OCI-LY1 (cell line): ENCODE measurements around the gene DMWD.

Experiments used
- H2AFZ ChIP-seq: fragments of 200-600 bp; sonication (generic), shearing (Covaris generic); 2 replicates; pipeline ENCODE4 v1.6.0; 2014; ENCODE audit warnings: antibody characterized with exemption, mild to moderate bottlenecking, low read length
- H3F3A ChIP-seq: fragments of 200-600 bp; sonication (generic), shearing (Covaris generic); 2 replicates; pipeline ENCODE4 v1.6.0; 2014; ENCODE audit warnings: mild to moderate bottlenecking, antibody characterized with exemption, low read length, moderate library complexity; ENCODE audit not compliant: insufficient read depth
- H3K27ac ChIP-seq: fragments of 200-600 bp; sonication (generic); 2 replicates; pipeline ENCODE4 v1.5.1; 2014; ENCODE audit warnings: low read length, mixed run types, mild to moderate bottlenecking, low read depth; ENCODE audit not compliant: poor library complexity, severe bottlenecking
- H3K27me3 ChIP-seq: fragments of 200-600 bp; sonication (generic); 2 replicates; pipeline ENCODE4 v1.6.0; 2014; ENCODE audit warnings: antibody characterized with exemption, mild to moderate bottlenecking, low read length, moderate library complexity; ENCODE audit not compliant: insufficient read depth
- H3K36me3 ChIP-seq: fragments of 200-600 bp; sonication (generic); 2 replicates; pipeline ENCODE4 v1.6.1; 2014; ENCODE audit warnings: mild to moderate bottlenecking, antibody characterized with exemption, low read length, moderate library complexity, mixed read lengths; ENCODE audit not compliant: insufficient read depth
- H3K4me1 ChIP-seq: fragments of 200-600 bp; sonication (generic); 2 replicates; pipeline ENCODE4 v1.5.1; 2014; ENCODE audit warnings: mild to moderate bottlenecking, low read length, moderate library complexity; ENCODE audit not compliant: insufficient read depth, severe bottlenecking
- H3K4me2 ChIP-seq: fragments of 200-600 bp; sonication (generic), shearing (Covaris generic); 2 replicates; pipeline ENCODE4 v1.6.1; 2014; ENCODE audit warnings: low read length
- H3K4me3 ChIP-seq: fragments of 200-600 bp; sonication (generic); 2 replicates; pipeline ENCODE4 v1.5.1; 2014; ENCODE audit warnings: low read length, low read depth, mild to moderate bottlenecking, mixed read lengths; ENCODE audit not compliant: poor library complexity, severe bottlenecking
- H3K79me2 ChIP-seq: fragments of 200-600 bp; shearing (Covaris generic); 2 replicates; pipeline ENCODE4 v1.6.1; 2016; ENCODE audit warnings: mixed run types, low read length, mixed read lengths; ENCODE audit not compliant: insufficient read depth
- H3K9ac ChIP-seq: fragments of 200-600 bp; sonication (generic), shearing (Covaris generic); 2 replicates; pipeline ENCODE4 v1.6.1; 2014; ENCODE audit warnings: mild to moderate bottlenecking, low read length, mixed read lengths
- H3K9me2 ChIP-seq: fragments of 200-600 bp; sonication (generic), shearing (Covaris generic); 2 replicates; pipeline ENCODE4 v1.6.1; 2014; ENCODE audit warnings: low read depth, mild to moderate bottlenecking, low read length, mixed read lengths
- H3K9me3 ChIP-seq: fragments of 200-600 bp; shearing (Covaris generic); 2 replicates; pipeline ENCODE4 v1.6.1; 2014; ENCODE audit warnings: low read length, mixed read lengths
- H4K20me1 ChIP-seq: fragments of 200-600 bp; sonication (generic), shearing (Covaris generic); 2 replicates; pipeline ENCODE4 v1.6.0; 2016; ENCODE audit warnings: mild to moderate bottlenecking, low read length; ENCODE audit not compliant: insufficient read depth
- EZH2 ChIP-seq: fragments of 200-600 bp; sonication (generic), shearing (Covaris generic); IDR thresholded peaks from 2 replicates; pipeline ENCODE4 v1.8.0; 2017; ENCODE audit warnings: borderline replicate concordance, mixed run types, mild to moderate bottlenecking, antibody characterized with exemption, low read length, moderate library complexity, mixed read lengths
- TF ChIP-seq, protein P1 (sequence below): fragments of 200-600 bp; sonication (generic), shearing (Covaris generic); IDR thresholded peaks from 2 replicates; pipeline ENCODE4 v1.5.1; 2017; ENCODE audit warnings: mild to moderate bottlenecking, antibody characterized with exemption, low read length, moderate library complexity, mixed read lengths

The DMWD gene

DNA sequence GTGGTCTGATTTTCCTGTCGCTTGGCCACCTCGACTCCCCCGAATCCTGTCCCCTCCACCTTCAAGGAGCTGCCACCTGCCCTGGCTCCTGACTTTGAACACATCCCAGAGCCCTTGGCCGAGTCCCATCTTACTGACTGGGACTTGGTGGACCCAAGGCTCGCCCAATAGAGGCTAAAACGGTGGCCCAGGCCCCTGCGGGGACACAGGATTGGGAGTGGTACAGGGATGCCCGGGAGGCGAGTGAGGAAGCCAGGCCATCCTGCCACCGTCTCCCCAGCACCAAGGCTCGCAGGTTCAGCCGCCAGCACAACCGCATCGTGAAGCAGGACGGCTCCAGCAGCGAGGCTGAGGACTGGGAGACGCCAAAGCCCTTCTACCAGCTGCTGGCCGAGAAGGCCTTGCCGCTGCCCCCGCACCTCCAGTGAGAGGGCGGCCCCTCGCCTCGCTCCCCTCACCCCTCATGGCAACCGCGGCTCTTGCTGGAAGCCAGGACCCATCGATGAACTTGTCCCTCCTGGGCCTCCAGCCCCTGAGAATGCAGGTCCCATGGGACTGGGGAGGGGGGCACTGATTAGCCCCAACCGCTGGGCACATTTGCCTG, 28.9 kb downstream of the DMWD start:
- peaks cover 6% of the 10 kb centered on the region for H3K4me1 ChIP-seq
- H3K4me3 ChIP-seq = no peak overlapping the region
- no peaks in the 10 kb centered on the region for H4K20me1 ChIP-seq
- no peaks in the 10 kb centered on the region for H3K79me2 ChIP-seq
- no peak overlapping the region for H3K4me2 ChIP-seq
- no peak overlapping the region for H2AFZ ChIP-seq
- TF ChIP-seq, protein P1, sequence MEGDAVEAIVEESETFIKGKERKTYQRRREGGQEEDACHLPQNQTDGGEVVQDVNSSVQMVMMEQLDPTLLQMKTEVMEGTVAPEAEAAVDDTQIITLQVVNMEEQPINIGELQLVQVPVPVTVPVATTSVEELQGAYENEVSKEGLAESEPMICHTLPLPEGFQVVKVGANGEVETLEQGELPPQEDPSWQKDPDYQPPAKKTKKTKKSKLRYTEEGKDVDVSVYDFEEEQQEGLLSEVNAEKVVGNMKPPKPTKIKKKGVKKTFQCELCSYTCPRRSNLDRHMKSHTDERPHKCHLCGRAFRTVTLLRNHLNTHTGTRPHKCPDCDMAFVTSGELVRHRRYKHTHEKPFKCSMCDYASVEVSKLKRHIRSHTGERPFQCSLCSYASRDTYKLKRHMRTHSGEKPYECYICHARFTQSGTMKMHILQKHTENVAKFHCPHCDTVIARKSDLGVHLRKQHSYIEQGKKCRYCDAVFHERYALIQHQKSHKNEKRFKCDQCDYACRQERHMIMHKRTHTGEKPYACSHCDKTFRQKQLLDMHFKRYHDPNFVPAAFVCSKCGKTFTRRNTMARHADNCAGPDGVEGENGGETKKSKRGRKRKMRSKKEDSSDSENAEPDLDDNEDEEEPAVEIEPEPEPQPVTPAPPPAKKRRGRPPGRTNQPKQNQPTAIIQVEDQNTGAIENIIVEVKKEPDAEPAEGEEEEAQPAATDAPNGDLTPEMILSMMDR = no peak
- H3K27ac ChIP-seq = no peak overlapping the region
- H3K9me3 ChIP-seq = no peaks in the 10 kb centered on the region
- no peaks in the 10 kb centered on the region for H3K9me2 ChIP-seq
- H3K27me3 ChIP-seq = no peaks in the 10 kb centered on the region; the same call in 1 of the 2 replicates
- no peaks in the 10 kb centered on the region for H3F3A ChIP-seq
- H3K9ac ChIP-seq = no peak overlapping the region
- no peaks in the 10 kb centered on the region for H3K36me3 ChIP-seq

DNA sequence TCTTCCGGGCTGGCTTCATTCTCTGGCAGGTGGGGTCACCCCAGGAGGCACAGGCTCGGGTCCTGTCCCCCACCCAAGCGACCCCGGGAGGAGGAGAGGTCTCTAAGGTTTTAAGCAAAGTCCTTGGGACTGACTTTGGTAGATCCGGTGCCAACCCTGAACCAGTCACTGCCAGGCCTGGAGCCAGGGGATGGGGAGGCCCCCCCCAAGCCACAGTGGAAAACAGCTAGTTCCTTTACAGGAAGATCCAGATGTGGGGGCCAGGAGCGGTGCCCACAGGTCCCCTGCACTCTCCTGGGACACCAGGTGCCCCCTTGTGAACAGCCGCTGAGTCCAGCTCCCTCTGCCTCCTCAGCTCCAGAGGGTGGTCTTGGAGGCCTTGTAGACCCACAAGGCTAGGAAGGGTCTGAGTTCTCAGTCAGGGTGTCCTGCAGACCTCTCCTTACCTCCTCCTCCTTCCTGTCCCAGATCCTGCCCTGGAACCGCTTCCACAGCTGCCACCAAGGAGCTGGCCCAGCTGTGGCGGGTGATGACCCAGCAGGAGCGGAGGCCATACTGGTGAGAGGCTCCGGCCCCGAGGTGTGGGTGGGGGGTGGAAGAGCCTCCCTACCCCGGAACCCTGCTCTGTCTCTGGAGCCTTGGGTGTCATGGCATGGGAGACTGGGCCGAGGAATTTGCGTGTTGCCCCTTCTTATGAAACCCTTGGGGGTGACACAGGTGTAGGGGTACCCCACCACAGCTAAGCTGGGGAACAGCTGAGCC, 29.6 kb downstream of the DMWD start:
- H3K79me2 ChIP-seq = no peaks in the 10 kb centered on the region
- no peak overlapping the region for H2AFZ ChIP-seq
- no peaks in the 10 kb centered on the region for H3K9me3 ChIP-seq
- peaks cover 3% of the 10 kb centered on the region for H3K4me1 ChIP-seq
- H3K27ac ChIP-seq = no peak overlapping the region
- no peak overlapping the region for H3K4me3 ChIP-seq
- no peaks in the 10 kb centered on the region for H3K36me3 ChIP-seq
- no peaks in the 10 kb centered on the region; the same call in 1 of the 2 replicates for H3K27me3 ChIP-seq
- H4K20me1 ChIP-seq = no peaks in the 10 kb centered on the region
- H3K9me2 ChIP-seq = no peaks in the 10 kb centered on the region
- no peak overlapping the region for H3K4me2 ChIP-seq
- H3K9ac ChIP-seq = no peak overlapping the region
- TF ChIP-seq, protein P1 = no peak
- TF ChIP-seq EZH2 = no peak
- no peaks in the 10 kb centered on the region for H3F3A ChIP-seq

GRCh38 chr19:45761714-45762113, 30.9 kb downstream of the DMWD start:
- no peak overlapping the region for H3K27ac ChIP-seq
- no peaks in the 10 kb centered on the region for H4K20me1 ChIP-seq
- H2AFZ ChIP-seq = no peak overlapping the region
- no peak overlapping the region for H3K4me3 ChIP-seq
- H3K36me3 ChIP-seq = no peaks in the 10 kb centered on the region
- no peaks in the 10 kb centered on the region for H3K4me1 ChIP-seq
- no peak overlapping the region for H3K4me2 ChIP-seq
- no peaks in the 10 kb centered on the region for H3K9me2 ChIP-seq
- TF ChIP-seq EZH2 = no peak
- TF ChIP-seq, protein P1 = no peak
- no peaks in the 10 kb centered on the region; the same call in 1 of the 2 replicates for H3K27me3 ChIP-seq
- H3F3A ChIP-seq = no peaks in the 10 kb centered on the region
- H3K9me3 ChIP-seq = no peaks in the 10 kb centered on the region
- no peak overlapping the region for H3K9ac ChIP-seq
- no peaks in the 10 kb centered on the region for H3K79me2 ChIP-seq
